ENCODE data around the gene GPR62. TPM values are rescaled to one million over a fixed set of nuclear protein-coding genes. Genes with fewer than 3 reads are reported as not detected.

The GPR62 gene
- total and polyA plus RNA-seq, 2 experiments from 2014 or later: 0.10 to 0.38 TPM

DNA sequence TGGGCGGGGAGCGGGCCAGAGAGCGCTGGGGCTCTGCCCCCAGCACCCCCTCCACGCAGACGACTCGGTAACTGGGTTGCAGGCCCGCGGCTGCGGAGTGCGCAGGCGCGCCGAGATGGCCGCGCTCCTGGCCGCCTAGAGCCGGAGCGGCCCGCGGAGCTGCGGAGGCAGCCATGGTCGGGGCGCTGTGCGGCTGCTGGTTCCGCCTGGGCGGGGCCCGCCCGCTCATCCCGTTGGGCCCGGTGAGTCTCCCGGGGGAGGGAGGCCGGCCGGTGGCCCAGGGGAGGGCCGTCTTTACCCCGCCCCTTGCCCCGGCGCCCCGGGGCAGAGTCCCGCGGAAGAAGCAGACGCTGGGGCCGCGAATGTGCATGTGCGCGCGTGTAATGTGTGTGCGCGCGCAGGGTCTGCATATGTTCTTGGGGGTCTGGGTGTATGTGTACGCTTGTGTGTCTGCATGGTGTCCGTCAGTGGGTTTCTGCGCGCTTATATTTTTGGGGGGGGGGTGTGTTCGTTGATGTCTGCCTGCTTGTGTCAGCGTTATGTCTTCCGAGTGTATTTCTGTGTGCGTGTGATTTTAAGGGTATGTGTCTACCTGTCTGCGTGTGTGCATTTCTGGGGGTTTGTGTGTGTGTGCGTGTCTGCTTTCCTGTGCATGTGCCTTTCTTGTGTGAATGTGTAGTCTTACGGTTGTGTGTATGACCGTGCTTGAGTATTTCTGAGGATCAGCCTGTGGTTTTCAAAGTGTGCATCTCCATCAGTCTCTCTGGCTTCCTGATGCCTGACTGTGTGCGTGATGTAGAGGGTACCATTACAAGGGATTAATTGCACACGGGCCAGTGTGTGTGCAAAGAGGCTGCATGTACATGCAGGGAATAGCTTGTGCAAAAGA is 20.0 kb downstream of the GPR62 start, which contains the start of gene ABHD14A:
Gene ABHD14A, plus strand, starts transcription at position 102 of the 889 bp plus-strand sequence. Its CDS starts 72 bp downstream, at position 174.
- TF ChIP-seq, protein P1, sequence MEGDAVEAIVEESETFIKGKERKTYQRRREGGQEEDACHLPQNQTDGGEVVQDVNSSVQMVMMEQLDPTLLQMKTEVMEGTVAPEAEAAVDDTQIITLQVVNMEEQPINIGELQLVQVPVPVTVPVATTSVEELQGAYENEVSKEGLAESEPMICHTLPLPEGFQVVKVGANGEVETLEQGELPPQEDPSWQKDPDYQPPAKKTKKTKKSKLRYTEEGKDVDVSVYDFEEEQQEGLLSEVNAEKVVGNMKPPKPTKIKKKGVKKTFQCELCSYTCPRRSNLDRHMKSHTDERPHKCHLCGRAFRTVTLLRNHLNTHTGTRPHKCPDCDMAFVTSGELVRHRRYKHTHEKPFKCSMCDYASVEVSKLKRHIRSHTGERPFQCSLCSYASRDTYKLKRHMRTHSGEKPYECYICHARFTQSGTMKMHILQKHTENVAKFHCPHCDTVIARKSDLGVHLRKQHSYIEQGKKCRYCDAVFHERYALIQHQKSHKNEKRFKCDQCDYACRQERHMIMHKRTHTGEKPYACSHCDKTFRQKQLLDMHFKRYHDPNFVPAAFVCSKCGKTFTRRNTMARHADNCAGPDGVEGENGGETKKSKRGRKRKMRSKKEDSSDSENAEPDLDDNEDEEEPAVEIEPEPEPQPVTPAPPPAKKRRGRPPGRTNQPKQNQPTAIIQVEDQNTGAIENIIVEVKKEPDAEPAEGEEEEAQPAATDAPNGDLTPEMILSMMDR (conservative IDR thresholded peaks at IDR 0.05; ENCODE audit: low read depth in 2 of 2): no peak
- peak; percentile 58 for TF ChIP-seq POLR2AphosphoS5 (IDR thresholded peaks at IDR 0.05; ENCODE audit: low read depth)
- TF ChIP-seq ETS1 (IDR thresholded peaks at IDR 0.05): no peak
- H3K79me2 ChIP-seq (replicated peaks; ENCODE audit: insufficient read depth): no peaks in the 10 kb centered on the region
- no peaks in the 10 kb centered on the region for H3K9me2 ChIP-seq (ENCODE audit: insufficient read depth)
- ATAC-seq (peak; percentile 77), DNase-seq (ENCODE audit: low spot score) (peak; percentile 75)
- peaks cover 35% of the 10 kb centered on the region for H3K27me3 Mint-ChIP-seq (ENCODE audit: insufficient read depth, low read depth, poor library complexity)
- peak within 1 kb of the TSS; percentile 96 for H2AFZ ChIP-seq
- H3K4me2 ChIP-seq: peak within 1 kb of the TSS; percentile 91
- no peak within 1 kb of the TSS for H3K27ac ChIP-seq (ENCODE audit: low read depth)
- H4K20me1 ChIP-seq (replicated peaks; ENCODE audit: insufficient read depth): no peaks in the 10 kb centered on the region
- H3K27me3 ChIP-seq (ENCODE audit: insufficient read depth): peaks cover 38% of the 10 kb centered on the region
- H3K4me3 ChIP-seq: peak within 1 kb of the TSS; percentile 79
- H3K36me3 Mint-ChIP-seq (ENCODE audit: low read depth): no peaks in the 10 kb centered on the region; the same call in 1 of the 3 replicates
- no peaks in the 10 kb centered on the region for H3K36me3 ChIP-seq (ENCODE audit: insufficient read depth)
- H3K27ac Mint-ChIP-seq: 0 out of 2 replicates have a peak within 1 kb of the TSS, but pooled peaks have one; percentile 24
- peaks cover 24% of the 10 kb centered on the region for H3F3A ChIP-seq (replicated peaks; ENCODE audit: low read depth)
- peaks cover 22% of the 10 kb centered on the region for H3K4me1 Mint-ChIP-seq
- H3K4me3 Mint-ChIP-seq: peak within 1 kb of the TSS; percentile 83
- H3K9me3 Mint-ChIP-seq: no peaks in the 10 kb centered on the region; the same call in 2 of the 3 replicates
- peaks cover 17% of the 10 kb centered on the region for H3K4me1 ChIP-seq (ENCODE audit: insufficient read depth)

GRCh38 chr3:51975852-51976549 is 20.8 kb downstream of the GPR62 start:
- Mint-ChIP-seq H3K36me3 (ENCODE audit: low read depth) (no peaks in the 10 kb centered on the region; the same call in 2 of the 3 replicates), H3K4me3 (peak overlapping the region; percentile 66), H3K27ac (no peak overlapping the region), H3K4me1 (peaks cover 14% of the 10 kb centered on the region), H3K9me3 (no peaks in the 10 kb centered on the region; the same call in 2 of the 3 replicates), H3K27me3 (ENCODE audit: insufficient read depth, low read depth, poor library complexity) (peaks cover 35% of the 10 kb centered on the region)
- peaks cover 38% of the 10 kb centered on the region for H3K27me3 ChIP-seq (ENCODE audit: insufficient read depth)
- H3K4me2 ChIP-seq: peak overlapping the region; percentile 91
- H3K9me2 ChIP-seq (ENCODE audit: insufficient read depth): no peaks in the 10 kb centered on the region
- H2AFZ ChIP-seq: 0 out of 2 replicates have a peak overlapping the region, but pooled peaks have one; percentile 96
- H3F3A ChIP-seq (replicated peaks; ENCODE audit: low read depth): peaks cover 24% of the 10 kb centered on the region
- H3K4me3 ChIP-seq: peak overlapping the region; percentile 79
- DNase-seq (ENCODE audit: low spot score) (peak; percentile 78), ATAC-seq (peak; percentile 2; the same call in 2 of the 3 replicates)
- H3K79me2 ChIP-seq (replicated peaks; ENCODE audit: insufficient read depth): no peaks in the 10 kb centered on the region
- no peak overlapping the region for H3K27ac ChIP-seq (ENCODE audit: low read depth)
- no peaks in the 10 kb centered on the region for H4K20me1 ChIP-seq (replicated peaks; ENCODE audit: insufficient read depth)
- peaks cover 17% of the 10 kb centered on the region for H3K4me1 ChIP-seq (ENCODE audit: insufficient read depth)
- H3K36me3 ChIP-seq (ENCODE audit: insufficient read depth): no peaks in the 10 kb centered on the region
- no peak for TF ChIP-seq ZNF462 (CRISPR knock-in tag; IDR thresholded peaks at IDR 0.05)
- TF ChIP-seq, protein P1 (conservative IDR thresholded peaks at IDR 0.05; ENCODE audit: low read depth in 2 of 2): peak in 1 of 2 experiments; percentile 34; a peak in 2 of 4 replicates
- no peak for TF ChIP-seq STAT1 (IDR thresholded peaks at IDR 0.05; ENCODE audit: unreplicated experiment)
